GM04503 (cell line): ENCODE data around the gene TAT.
"Not testable (repeated sequence)": the region's sequence is repeated elsewhere in the genome, so short reads cannot be mapped to it uniquely, and the experiment has no call there.

Experiments used
- DNase-seq: peaks from one replicate; pipeline ENCODE4 v3.0.0-alpha.2; 2012; ENCODE audit warnings: low read depth

Gene TAT

GRCh38 chr16:71584543-71585317 is 7.8 kb upstream of the TAT start:
- no peak for DNase-seq

- DNase-seq: not testable (repeated sequence)
Measured at GRCh38 chr16:71582553-71582848, 5.6 kb upstream of the TAT start.

GRCh38 chr16:71574702-71575101 is 2.2 kb downstream of the TAT start:
- no peak for DNase-seq

GRCh38 chr16:71573387-71574094 is 3.4 kb downstream of the TAT start:
- DNase-seq: no peak

- no peak for DNase-seq
Measured at GRCh38 chr16:71572497-71573116, 4.3 kb downstream of the TAT start.

- no peak for DNase-seq
Measured at GRCh38 chr16:71570144-71570543, 6.7 kb downstream of the TAT start.

- no peak for DNase-seq
Measured at GRCh38 chr16:71569621-71570020, 7.3 kb downstream of the TAT start.

GRCh38 chr16:71568551-71568950 is 8.3 kb downstream of the TAT start:
- DNase-seq: no peak

- no peak for DNase-seq
Measured at GRCh38 chr16:71567931-71568330, 9.0 kb downstream of the TAT start.

- no peak for DNase-seq
Measured at GRCh38 chr16:71565812-71566700, 10.8 kb downstream of the TAT start.

GRCh38 chr16:71564335-71564967 is 12.4 kb downstream of the TAT start:
- DNase-seq: no peak

GRCh38 chr16:71562552-71562951 is 14.3 kb downstream of the TAT start:
- no peak for DNase-seq

- DNase-seq: not testable (repeated sequence)
Measured at GRCh38 chr16:71561886-71562285, 15.0 kb downstream of the TAT start.

GRCh38 chr16:71559855-71560254 is 17.0 kb downstream of the TAT start:
- DNase-seq: no peak

- no peak for DNase-seq
Measured at GRCh38 chr16:71557954-71558582, 18.8 kb downstream of the TAT start.

GRCh38 chr16:71557299-71557698 is 19.6 kb downstream of the TAT start:
- DNase-seq: no peak

GRCh38 chr16:71555230-71555891 is 21.5 kb downstream of the TAT start:
- DNase-seq: no peak

GRCh38 chr16:71552698-71553503 is 24.0 kb downstream of the TAT start:
- no peak for DNase-seq

GRCh38 chr16:71547168-71547567 is 29.7 kb downstream of the TAT start:
- no peak for DNase-seq

GRCh38 chr16:71542377-71542776 is 34.5 kb downstream of the TAT start:
- no peak for DNase-seq
